DMS53 treated with DMSO at 0.1 percent for 48 hours (cell line): ENCODE measurements around the gene RASA3.
"Not testable (repeated sequence)": the region's sequence is repeated elsewhere in the genome, so short reads cannot be mapped to it uniquely, and the experiment has no call there.

ENCODE experiments used
- DNase-seq: peaks from one replicate; lab custom pipeline; 2025; ENCODE audit not compliant: unreplicated experiment; lab: John Stamatoyannopoulos, UW

RASA3 gene

GRCh38 chr13:114102131-114102520, 30.3 kb downstream of the RASA3 start:
- no peak for DNase-seq

- DNase-seq = no peak
Observed at GRCh38 chr13:114101358-114102130, 30.9 kb downstream of the RASA3 start.

- DNase-seq = no peak
Observed at GRCh38 chr13:114100446-114101357, 31.7 kb downstream of the RASA3 start.

GRCh38 chr13:114099918-114100445, 32.4 kb downstream of the RASA3 start:
- peak; percentile 20 for DNase-seq

- peak; percentile 5 for DNase-seq
Observed at GRCh38 chr13:114099191-114099590, 33.2 kb downstream of the RASA3 start.

- DNase-seq = not testable (repeated sequence)
Observed at GRCh38 chr13:114098689-114099056, 33.8 kb downstream of the RASA3 start.

- no peak for DNase-seq
Observed at GRCh38 chr13:114097893-114098688, 34.3 kb downstream of the RASA3 start.

- DNase-seq = no peak
Observed at GRCh38 chr13:114097212-114097892, 35.1 kb downstream of the RASA3 start.

- DNase-seq = no peak
Observed at GRCh38 chr13:114096811-114097211, 35.6 kb downstream of the RASA3 start.

GRCh38 chr13:114096031-114096485, 36.4 kb downstream of the RASA3 start:
- no peak for DNase-seq

GRCh38 chr13:114095486-114095885, 36.9 kb downstream of the RASA3 start:
- no peak for DNase-seq

- no peak for DNase-seq
Observed at GRCh38 chr13:114093118-114093517, 39.3 kb downstream of the RASA3 start.

- no peak for DNase-seq
Observed at GRCh38 chr13:114092468-114092867, 40.0 kb downstream of the RASA3 start.

- no peak for DNase-seq
Observed at GRCh38 chr13:114090476-114090875, 41.9 kb downstream of the RASA3 start.

- DNase-seq = no peak
Observed at GRCh38 chr13:114089751-114090400, 42.5 kb downstream of the RASA3 start.

GRCh38 chr13:114089341-114089740, 43.1 kb downstream of the RASA3 start:
- no peak for DNase-seq

GRCh38 chr13:114088863-114089262, 43.6 kb downstream of the RASA3 start:
- DNase-seq = no peak

GRCh38 chr13:114088234-114088633, 44.2 kb downstream of the RASA3 start:
- DNase-seq = no peak

GRCh38 chr13:114087430-114087829, 45.0 kb downstream of the RASA3 start:
- DNase-seq = no peak
